Endodermal cell (in vitro differentiated cells): ENCODE measurements around the gene TAB3. TPM values are rescaled to one million over a fixed set of nuclear protein-coding genes. Genes with fewer than 3 reads are reported as not detected.
A peak's percentile ranks its signal among the peaks of the same experiment; 100 is the strongest.

ENCODE experiments used
- DNase-seq: peaks from one replicate; pipeline ENCODE4 v3.0.0-alpha.2; 2017
- H3K27ac ChIP-seq: 2 replicates; pipeline ENCODE4 v1.5.1; 2013; ENCODE audit warnings: mild to moderate bottlenecking, low read depth, low read length, moderate library complexity
- H3K27me3 ChIP-seq: 2 replicates; pipeline ENCODE4 v1.6.1; 2013; ENCODE audit warnings: mild to moderate bottlenecking, low read length, moderate library complexity; ENCODE audit not compliant: insufficient read depth, control insufficient read depth, poor library complexity, severe bottlenecking
- H3K36me3 ChIP-seq: 2 replicates; pipeline ENCODE4 v1.7.0; 2013; ENCODE audit warnings: mild to moderate bottlenecking, low read length, moderate library complexity; ENCODE audit not compliant: control insufficient read depth, insufficient read depth
- H3K4me1 ChIP-seq: one replicate; pipeline ENCODE4 v1.7.0; 2013; ENCODE audit warnings: low read length; ENCODE audit not compliant: control insufficient read depth, insufficient read depth
- H3K4me3 ChIP-seq: 2 replicates; pipeline ENCODE4 v1.5.1; 2013; ENCODE audit warnings: mild to moderate bottlenecking, low read length, moderate library complexity
- H3K9ac ChIP-seq: 2 replicates; pipeline ENCODE4 v1.6.1; 2013; ENCODE audit warnings: mild to moderate bottlenecking, low read length, moderate library complexity; ENCODE audit not compliant: poor library complexity, severe bottlenecking; ENCODE audit errors: extremely low read depth
- H3K9me3 ChIP-seq: 2 replicates; pipeline ENCODE4 v1.6.1; 2013; ENCODE audit warnings: mild to moderate bottlenecking, low read length, moderate library complexity; ENCODE audit not compliant: control insufficient read depth
- H3K27ac Mint-ChIP-seq: 2 replicates; pipeline ENCODE4 v1.8.0; 2020; ENCODE audit warnings: mixed read lengths
- H3K27me3 Mint-ChIP-seq: 2 replicates; pipeline ENCODE4 v1.8.0; 2021; ENCODE audit warnings: mild to moderate bottlenecking, mixed read lengths; ENCODE audit not compliant: insufficient read depth
- H3K36me3 Mint-ChIP-seq: 2 replicates; pipeline ENCODE4 v1.8.0; 2020; ENCODE audit warnings: low read depth, mixed read lengths
- H3K4me1 Mint-ChIP-seq: 2 replicates; pipeline ENCODE4 v1.8.0; 2020; ENCODE audit warnings: mixed read lengths
- H3K4me3 Mint-ChIP-seq: 2 replicates; pipeline ENCODE4 v1.8.0; 2020; ENCODE audit warnings: mild to moderate bottlenecking, moderate library complexity, mixed read lengths
- H3K9me3 Mint-ChIP-seq: 2 replicates; pipeline ENCODE4 v1.8.0; 2020; ENCODE audit warnings: mild to moderate bottlenecking, mixed read lengths
- WGBS, 2 experiments: methylation state at CpG; one replicate each; pipeline versions ENCODE4 v1.1.5 to v1.1.7; 2013; ENCODE audit warnings: missing lambda C conversion rate in 2 of 2, mixed read lengths in 1 of 2; ENCODE audit not compliant: insufficient coverage in 1 of 2, insufficient read length in 1 of 2; 5-methylcytosine and 5-hydroxymethylcytosine counted together
- total RNA-seq, 2 donors: library from RNA; stranded (reverse); fragmentation: NEBNext Ultra II Directional in 1 of 2; extraction: Animal tissue kit (Norgen Biotek cat#: 25700) in 1 of 2; gene quantifications; 2 replicates in 1 of 2; 3 replicates in 1 of 2; pipeline ENCODE4 v1.2.1, GENCODE V29; 2021
- TF ChIP-seq, protein P1 (sequence below): fragments of 200-600 bp; sonication (generic); conservative IDR thresholded peaks from 2 replicates; pipeline ENCODE4 v1.5.0; 2021; ENCODE audit warnings: antibody characterized with exemption, mild to moderate bottlenecking

The TAB3 gene
- total RNA-seq, 2 donors from 2014 or later: 19.8 to 23.2 TPM

GRCh38 chrX:30887721-30888120 lies 1.3 kb downstream of the TAB3 start:
- Mint-ChIP-seq H3K27me3 (no peaks in the 10 kb centered on the region), H3K4me1 (peaks cover 16% of the 10 kb centered on the region), H3K27ac (no peak overlapping the region), H3K9me3 (peaks cover 10% of the 10 kb centered on the region), H3K4me3 (peak overlapping the region; percentile 78), H3K36me3 (no peaks in the 10 kb centered on the region)
- Histone ChIP-seq H3K9me3 (no peaks in the 10 kb centered on the region), H3K36me3 (no peaks in the 10 kb centered on the region), H3K4me3 (peak overlapping the region; percentile 83), H3K27ac (no peak overlapping the region), H3K4me1 (no peaks in the 10 kb centered on the region), H3K9ac (no peak overlapping the region), H3K27me3 (no peaks in the 10 kb centered on the region)
- WGBS, 2 experiments: 76 to 80% methylated on average over 1 to 2 of the region's 4 CpGs
- TF ChIP-seq, protein P1, sequence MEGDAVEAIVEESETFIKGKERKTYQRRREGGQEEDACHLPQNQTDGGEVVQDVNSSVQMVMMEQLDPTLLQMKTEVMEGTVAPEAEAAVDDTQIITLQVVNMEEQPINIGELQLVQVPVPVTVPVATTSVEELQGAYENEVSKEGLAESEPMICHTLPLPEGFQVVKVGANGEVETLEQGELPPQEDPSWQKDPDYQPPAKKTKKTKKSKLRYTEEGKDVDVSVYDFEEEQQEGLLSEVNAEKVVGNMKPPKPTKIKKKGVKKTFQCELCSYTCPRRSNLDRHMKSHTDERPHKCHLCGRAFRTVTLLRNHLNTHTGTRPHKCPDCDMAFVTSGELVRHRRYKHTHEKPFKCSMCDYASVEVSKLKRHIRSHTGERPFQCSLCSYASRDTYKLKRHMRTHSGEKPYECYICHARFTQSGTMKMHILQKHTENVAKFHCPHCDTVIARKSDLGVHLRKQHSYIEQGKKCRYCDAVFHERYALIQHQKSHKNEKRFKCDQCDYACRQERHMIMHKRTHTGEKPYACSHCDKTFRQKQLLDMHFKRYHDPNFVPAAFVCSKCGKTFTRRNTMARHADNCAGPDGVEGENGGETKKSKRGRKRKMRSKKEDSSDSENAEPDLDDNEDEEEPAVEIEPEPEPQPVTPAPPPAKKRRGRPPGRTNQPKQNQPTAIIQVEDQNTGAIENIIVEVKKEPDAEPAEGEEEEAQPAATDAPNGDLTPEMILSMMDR: no peak
- DNase-seq: no peak

- H3K27ac ChIP-seq: no peak overlapping the region
- peaks cover 10% of the 10 kb centered on the region for H3K9me3 Mint-ChIP-seq
- TF ChIP-seq, protein P1: no peak
- 93 to 97% methylated on average over 2 to 5 of the region's 5 CpGs for WGBS, 2 experiments
- no peak overlapping the region for H3K27ac Mint-ChIP-seq
- no peak for DNase-seq
- peak overlapping the region; percentile 83 for H3K4me3 ChIP-seq
- no peaks in the 10 kb centered on the region for H3K4me1 ChIP-seq
- no peaks in the 10 kb centered on the region for H3K27me3 Mint-ChIP-seq
- no peaks in the 10 kb centered on the region for H3K36me3 Mint-ChIP-seq
- no peak overlapping the region for H3K4me3 Mint-ChIP-seq
- H3K4me1 Mint-ChIP-seq: peaks cover 16% of the 10 kb centered on the region
- H3K9me3 ChIP-seq: no peaks in the 10 kb centered on the region
- H3K9ac ChIP-seq: no peak overlapping the region
- no peaks in the 10 kb centered on the region for H3K27me3 ChIP-seq
- H3K36me3 ChIP-seq: no peaks in the 10 kb centered on the region
These were observed 1.8 kb downstream of the TAB3 start for GRCh38 chrX:30887288-30887687.

GRCh38 chrX:30885136-30885535 lies 3.9 kb downstream of the TAB3 start:
- peaks cover 11% of the 10 kb centered on the region for H3K9me3 Mint-ChIP-seq
- no peak for DNase-seq
- TF ChIP-seq, protein P1: no peak
- Histone ChIP-seq H3K4me3 (no peak overlapping the region), H3K27me3 (no peaks in the 10 kb centered on the region), H3K9me3 (no peaks in the 10 kb centered on the region), H3K4me1 (no peaks in the 10 kb centered on the region), H3K27ac (no peak overlapping the region), H3K36me3 (no peaks in the 10 kb centered on the region), H3K9ac (no peak overlapping the region)
- peaks cover 16% of the 10 kb centered on the region for H3K4me1 Mint-ChIP-seq
- no peak overlapping the region for H3K4me3 Mint-ChIP-seq
- 91 to 100% methylated on average over 1 to 2 of the region's 2 CpGs for WGBS, 2 experiments
- no peak overlapping the region for H3K27ac Mint-ChIP-seq
- H3K36me3 Mint-ChIP-seq: no peaks in the 10 kb centered on the region
- H3K27me3 Mint-ChIP-seq: no peaks in the 10 kb centered on the region
